Dermis blood vessel endothelial cell (primary cell): Measurements from ENCODE around the gene ADCK1. TPM values are rescaled to one million over a fixed set of nuclear protein-coding genes. Genes with fewer than 3 reads are reported as not detected.
"Not testable (repeated sequence)": the region's sequence is repeated elsewhere in the genome, so short reads cannot be mapped to it uniquely, and the experiment has no call there.

ENCODE experiments used
- DNase-seq: peaks from one replicate; pipeline ENCODE4 v3.0.0; 2010
- total RNA-seq: library from RNA; depleted of rRNA; stranded (reverse); fragments of >200 nt; gene quantifications from 2 replicates; pipeline ENCODE4 v1.2.3, GENCODE V29; 2014

Gene ADCK1
- total RNA-seq, 1 donor from 2014 or later = 5.6 TPM

DNA sequence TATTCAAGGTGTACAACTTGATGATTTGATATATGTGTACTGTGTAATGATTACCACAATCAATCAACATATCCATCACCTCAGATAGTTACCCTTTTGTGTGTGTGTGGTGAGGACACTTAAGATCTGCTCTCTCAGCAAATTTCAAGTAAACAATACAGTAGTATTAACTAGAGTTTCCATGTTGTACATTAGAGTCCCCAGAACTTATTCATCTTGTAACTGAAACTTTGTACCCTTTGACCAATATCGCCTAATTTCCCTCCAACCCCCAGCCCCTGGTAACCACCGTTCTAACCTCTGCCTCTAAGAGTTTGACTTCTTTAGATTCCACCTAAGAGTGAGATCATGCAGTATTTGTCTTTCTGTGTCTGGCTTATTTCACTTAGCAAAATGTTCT lies 12.1 kb downstream of the ADCK1 start:
- no peak for DNase-seq

- not testable (repeated sequence) for DNase-seq
Measured at GRCh38 chr14:77812682-77813081, 12.8 kb downstream of the ADCK1 start.

DNA sequence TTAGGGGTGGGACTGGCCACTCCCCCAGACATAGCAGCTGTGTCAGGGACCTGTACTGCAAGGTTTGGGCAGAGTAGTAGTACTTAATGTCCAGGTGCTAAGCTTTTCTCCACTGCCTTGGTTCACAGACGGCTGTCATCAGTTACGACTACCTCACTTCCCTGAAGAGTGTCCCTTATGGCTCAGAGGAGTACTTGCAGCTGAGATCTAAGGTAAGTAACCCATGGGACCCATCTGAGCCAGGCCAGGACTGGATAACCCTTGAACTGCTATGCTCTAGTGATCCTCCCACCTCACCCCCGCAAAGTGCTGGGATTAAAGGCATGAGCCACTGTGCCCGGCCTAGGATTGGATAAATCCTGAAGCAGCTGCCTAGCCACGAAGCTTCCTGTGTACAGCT lies 22.4 kb downstream of the ADCK1 start:
- no peak for DNase-seq

DNA sequence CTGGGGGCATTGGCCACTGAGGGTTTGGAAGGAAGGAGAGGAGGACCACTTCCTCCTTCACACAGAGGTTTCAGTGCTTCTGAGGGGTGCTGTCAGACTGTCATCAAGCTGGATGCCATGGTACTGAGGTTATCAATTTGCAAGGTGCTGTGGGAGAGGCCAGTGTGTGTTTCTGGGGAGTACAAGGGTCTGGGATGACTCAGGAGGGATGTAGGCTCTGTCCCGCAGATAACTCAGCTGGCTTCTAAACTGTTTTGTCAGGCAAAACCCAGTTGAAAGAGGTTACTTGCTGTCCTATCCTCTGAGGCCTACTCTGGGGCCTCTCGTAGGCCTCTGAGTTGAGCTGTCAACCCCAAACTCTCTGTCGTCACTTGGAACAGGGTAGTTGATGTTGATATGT lies 22.8 kb downstream of the ADCK1 start:
- no peak for DNase-seq

DNA sequence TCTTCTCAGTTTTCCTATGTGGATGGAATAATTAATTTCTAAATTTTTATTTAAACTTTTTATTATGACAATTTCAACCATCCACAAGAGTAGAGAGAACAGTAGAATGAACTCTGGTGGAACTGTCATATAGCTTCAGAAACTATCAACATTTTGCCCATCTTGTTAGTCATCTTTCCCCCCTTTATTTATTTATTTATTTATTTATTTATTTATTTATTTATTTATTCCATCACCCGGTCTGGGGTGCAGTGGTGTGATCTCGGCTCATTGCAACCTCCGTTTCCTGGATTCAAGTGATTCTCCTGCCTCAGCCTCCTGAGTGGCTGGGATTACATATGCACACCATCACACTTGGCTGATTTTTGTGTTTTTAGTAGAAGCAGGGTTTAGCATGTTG lies 23.5 kb downstream of the ADCK1 start:
- DNase-seq = no peak

GRCh38 chr14:77825895-77826519 lies 26.1 kb downstream of the ADCK1 start:
- no peak for DNase-seq

- no peak for DNase-seq
Measured at GRCh38 chr14:77830692-77831091, 30.8 kb downstream of the ADCK1 start.

GRCh38 chr14:77832297-77832696 lies 32.4 kb downstream of the ADCK1 start:
- DNase-seq = no peak

- no peak for DNase-seq
Measured at GRCh38 chr14:77837926-77838325, 38.0 kb downstream of the ADCK1 start.

DNA sequence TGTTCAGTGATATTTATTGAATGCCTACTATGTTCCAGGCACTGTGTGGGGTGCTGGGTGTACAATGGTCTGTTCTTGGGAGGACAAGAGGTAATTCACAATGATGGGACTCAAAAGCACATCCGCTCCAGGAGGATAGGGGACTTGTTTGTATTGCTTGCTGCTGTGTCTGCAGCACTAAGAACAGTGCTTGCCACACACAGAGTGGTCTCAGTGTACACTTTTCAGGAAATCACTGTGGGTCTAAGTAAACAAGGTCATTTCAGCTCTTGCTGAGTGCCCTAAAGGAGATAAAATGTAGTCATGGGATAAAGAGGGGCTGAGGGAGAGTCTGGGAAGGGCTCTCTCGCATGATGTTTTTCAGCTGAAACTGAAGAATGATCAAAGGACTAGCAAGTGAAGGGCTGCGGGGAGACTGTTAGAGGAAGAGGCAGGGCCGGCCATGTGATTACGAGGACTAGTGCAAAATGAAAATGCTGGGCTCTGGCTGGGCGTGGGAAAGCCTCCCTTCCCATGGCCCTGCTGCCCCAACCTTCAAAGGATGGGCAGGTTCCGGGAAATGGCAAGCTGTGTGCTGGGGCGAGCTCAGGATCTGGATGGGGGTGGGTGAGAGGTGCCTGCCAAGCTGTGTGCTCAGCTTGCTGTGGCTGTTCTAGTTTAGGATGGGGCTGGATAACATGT lies 39.1 kb downstream of the ADCK1 start:
- DNase-seq = no peak

DNA sequence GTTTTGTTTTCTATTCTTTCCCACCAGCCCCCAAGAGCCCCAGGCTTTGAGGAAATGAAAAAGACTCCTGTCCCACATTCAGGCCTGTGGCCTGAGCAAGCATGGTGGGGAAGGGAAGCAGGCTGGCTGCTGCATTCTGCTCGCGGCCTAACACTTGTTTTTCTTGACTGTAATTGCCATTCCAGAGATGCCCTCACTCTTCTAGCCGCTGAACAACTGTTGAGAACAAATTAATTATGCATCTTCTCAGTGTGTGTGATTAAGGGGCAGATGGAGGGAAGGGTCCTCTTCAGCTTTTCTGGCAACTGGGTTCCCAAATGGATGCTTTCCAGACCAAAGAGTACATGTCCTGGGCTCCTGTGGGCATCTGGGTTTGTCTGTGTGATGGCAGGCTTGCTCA lies 43.3 kb downstream of the ADCK1 start:
- no peak for DNase-seq

GRCh38 chr14:77843651-77844050 lies 43.7 kb downstream of the ADCK1 start:
- no peak for DNase-seq

GRCh38 chr14:77844802-77845201 lies 44.9 kb downstream of the ADCK1 start:
- DNase-seq = peak; percentile 10

DNA sequence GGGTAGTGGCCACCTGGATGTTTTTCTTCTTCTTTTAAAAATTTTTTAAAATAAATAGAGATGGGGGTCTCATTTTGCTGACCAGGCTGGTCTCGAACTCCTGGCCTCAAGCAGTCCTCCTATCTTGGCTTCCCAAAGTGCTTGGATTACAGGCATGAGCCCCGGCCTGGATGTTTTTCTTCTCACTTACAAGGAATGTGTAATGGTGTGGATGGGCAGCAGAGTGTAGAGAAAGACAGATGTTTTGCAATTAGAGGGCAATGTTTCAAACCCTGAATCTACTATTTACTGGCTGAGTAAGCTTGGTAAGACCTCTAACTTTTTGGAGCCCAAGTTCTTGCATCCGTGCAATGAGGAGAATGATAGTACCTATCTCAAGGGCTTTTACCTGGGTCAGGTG lies 48.1 kb downstream of the ADCK1 start:
- no peak for DNase-seq

GRCh38 chr14:77849711-77850110 lies 49.8 kb downstream of the ADCK1 start:
- DNase-seq = no peak

GRCh38 chr14:77853919-77854318 lies 54.0 kb downstream of the ADCK1 start:
- no peak for DNase-seq

GRCh38 chr14:77856941-77857340 lies 57.0 kb downstream of the ADCK1 start:
- DNase-seq = no peak

- DNase-seq = no peak
Measured at GRCh38 chr14:77859934-77860570, 60.1 kb downstream of the ADCK1 start.

DNA sequence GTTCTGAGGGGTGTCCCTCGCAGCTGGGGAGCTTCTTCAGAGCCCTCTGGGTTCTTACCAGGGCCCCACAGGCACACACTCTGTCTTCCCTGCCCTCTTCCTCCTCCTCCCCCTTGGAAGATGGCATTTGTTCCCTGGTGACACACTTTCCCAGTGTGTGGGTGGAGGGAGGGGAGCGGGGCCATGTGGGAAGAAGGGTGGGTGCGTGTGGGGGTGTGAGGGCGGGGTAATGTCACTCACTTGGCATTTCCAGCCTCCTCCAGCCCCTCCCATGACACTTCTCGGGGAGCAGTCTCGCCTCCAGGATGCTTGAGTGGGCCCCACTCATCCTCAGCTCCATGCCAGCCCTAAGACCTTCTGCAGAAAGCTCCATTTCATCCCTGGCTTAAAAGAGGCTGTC lies 61.3 kb downstream of the ADCK1 start:
- DNase-seq = no peak

DNA sequence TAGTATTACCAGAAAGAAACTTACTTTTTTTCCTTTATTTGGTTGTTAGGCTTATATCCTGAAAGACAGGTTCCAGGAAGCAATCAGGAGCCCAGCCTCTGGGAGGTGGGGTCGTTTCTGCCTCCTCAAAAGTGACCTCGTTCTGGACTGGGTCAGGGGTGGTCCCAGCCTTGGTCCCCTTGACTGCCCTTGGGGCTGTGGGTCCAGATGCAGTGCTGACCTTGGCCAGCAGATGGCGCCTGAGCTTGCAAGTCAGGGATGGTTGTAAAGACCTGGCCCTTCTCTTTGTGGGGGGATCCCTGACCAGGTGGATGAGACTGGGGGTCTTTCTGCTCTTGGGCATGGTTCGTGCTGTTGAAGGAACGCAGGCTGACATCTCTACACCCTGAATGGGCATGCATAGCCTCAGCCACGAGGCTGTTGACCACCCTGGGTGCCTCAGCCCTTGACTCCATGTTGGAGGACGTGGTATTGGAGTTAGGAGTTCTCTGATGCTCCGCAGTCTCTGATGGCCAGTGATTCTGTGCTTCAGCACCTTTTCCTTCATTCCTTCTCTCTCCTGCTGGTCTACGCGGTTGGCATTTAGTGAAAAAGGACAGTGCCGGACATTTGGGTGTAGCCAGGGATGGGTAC lies 62.4 kb downstream of the ADCK1 start:
- DNase-seq = peak; percentile 84

DNA sequence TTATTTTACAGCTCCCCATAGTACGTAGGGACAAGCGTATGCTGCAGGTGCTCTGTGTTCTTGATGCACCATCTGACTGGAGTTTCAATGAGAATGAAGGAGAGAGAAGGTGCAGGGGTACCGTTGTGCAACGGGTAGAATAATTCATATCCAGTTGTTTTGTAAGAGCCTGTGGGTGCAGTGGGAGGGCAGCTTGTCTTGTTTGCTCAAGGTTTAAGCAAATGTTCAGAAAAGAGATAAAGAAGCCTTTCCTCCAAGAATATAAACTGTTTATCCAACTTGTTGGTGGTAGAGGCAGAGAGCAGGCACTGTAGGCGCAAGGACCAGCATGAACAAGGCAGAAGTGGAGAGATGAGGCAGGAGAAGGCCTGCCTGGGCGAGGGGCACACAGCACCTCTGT lies 64.2 kb downstream of the ADCK1 start:
- no peak for DNase-seq

GRCh38 chr14:77864580-77864979 lies 64.7 kb downstream of the ADCK1 start:
- no peak for DNase-seq

DNA sequence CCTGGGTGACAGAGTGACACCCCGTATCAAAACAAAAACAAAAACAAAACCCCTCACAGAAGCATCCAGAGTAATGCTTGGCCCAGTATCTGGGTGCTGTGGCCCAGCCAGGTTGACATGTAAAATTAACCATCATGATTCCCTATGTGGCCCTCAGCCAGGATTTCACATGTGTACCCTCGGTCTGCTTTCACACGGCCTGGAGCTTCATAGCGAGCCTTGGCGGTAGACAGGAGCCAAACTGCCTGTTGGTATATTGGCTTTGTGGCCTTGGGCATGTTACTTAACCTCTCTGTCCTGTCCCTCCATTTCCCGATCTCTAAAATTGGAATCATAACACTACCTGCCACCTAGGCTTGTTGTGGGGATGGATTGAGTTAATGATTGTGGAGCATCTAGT lies 65.5 kb downstream of the ADCK1 start:
- no peak for DNase-seq

DNA sequence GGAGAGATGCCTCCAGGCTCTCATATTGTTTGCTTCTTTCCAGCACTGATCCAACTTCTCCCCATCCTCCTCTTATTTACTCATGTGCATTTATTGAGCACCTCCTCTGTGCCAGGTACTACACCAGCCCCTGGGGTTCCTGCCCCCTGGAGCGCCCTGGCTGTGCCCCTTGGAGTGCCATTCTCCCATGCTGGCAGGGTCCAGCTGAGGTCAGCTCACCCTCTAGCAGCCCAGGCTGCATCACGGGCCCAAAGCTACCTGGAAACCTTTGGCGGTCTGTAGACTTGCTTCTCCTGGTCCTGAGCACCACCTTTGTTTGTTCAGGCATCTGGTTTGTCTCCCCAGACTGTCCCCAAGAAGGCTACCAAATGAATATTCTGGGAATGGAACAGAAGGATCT lies 67.0 kb downstream of the ADCK1 start:
- no peak for DNase-seq
